GM19438 (cell line): ENCODE data around the gene STAT1.

Source experiments
- ATAC-seq: cut with Tn5 transposase; IDR thresholded peaks from one replicate; pipeline ENCODE4 v1.9.1; 2021; ENCODE audit warnings: low read depth; ENCODE audit not compliant: unreplicated experiment

STAT1 gene

GRCh38 chr2:190929919-190930318 lies 84.1 kb downstream of the STAT1 start:
- no peak for ATAC-seq

DNA sequence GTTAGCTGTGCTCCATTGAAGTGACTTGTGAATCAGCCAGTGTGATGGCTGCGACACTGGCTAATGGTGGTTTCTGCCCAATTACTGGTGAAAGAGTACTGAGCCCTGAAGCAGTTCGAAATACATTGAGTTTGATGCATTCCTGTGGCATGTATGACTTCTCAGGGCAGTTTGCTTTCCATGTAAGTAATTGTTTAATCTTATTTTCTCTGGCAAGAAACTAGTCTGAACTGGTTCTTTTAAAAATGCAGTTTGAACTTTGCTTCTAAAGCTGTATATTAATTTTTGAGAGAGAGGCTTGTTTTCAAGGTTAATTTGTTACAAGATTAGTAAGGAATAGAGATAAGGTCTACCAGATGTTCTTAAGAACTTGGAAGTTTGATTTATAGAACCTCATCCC lies 86.7 kb downstream of the STAT1 start:
- no peak for ATAC-seq

DNA sequence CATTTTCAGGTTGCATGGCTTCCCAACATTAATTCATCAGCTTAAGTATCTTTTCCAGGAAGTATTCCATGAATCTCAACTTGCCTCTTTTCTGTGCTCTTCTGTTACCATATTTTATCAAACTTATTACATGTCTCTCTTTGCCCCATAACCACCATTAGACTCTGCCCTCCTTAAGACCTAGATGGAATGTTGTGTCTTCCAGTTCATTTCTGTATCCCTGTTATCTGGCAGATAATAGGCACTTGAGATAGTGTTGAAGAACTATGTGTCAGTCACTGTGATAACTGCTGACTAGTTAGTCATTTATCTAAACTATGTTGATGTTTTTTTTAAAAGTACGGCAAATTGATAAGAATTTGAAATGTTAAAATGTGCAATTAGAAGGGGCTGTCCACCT lies 91.6 kb downstream of the STAT1 start:
- ATAC-seq = no peak

- no peak for ATAC-seq
Measured at GRCh38 chr2:190920085-190920484, 93.9 kb downstream of the STAT1 start.
